HG03460 (cell line): ENCODE data around the gene CXCL16.
"Not testable (repeated sequence)": the region's sequence is repeated elsewhere in the genome, so short reads cannot be mapped to it uniquely, and the experiment has no call there.

ENCODE experiments used
- ATAC-seq: cut with Tn5 transposase; IDR thresholded peaks from one replicate; pipeline ENCODE4 v1.9.1; 2021; ENCODE audit not compliant: unreplicated experiment

The CXCL16 gene

DNA sequence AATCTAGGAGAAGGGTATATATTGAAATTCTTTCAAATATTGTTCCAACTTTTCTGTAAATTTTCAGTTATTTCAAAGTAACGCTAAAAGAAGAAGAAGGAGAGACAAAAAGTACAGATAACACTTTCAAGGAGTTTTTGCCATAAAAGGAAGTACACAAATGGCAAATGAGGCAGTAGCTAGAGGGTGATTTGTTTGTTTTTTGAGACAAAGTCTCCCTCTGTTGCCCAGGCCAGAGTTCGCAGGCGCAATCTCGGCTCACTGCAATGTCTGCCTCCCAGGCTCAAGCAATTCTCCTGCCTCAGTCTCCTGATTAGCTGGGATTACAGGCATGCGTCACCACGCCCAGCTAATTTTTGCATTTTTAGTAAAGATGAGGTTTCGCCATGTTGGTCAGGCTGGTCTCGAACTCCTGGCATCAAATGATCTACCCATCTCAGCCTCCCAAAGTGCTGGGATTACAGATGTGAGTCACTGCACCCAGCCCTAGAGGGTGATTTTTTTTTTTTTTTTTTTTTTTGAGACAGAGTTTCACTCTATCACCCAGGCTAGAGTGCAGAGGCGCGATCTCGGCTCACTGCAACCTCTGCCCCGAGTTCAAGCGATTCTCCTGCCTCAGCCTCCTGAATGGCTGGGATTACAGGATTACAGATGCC, 40.2 kb downstream of the CXCL16 start:
- ATAC-seq = not testable (repeated sequence)

DNA sequence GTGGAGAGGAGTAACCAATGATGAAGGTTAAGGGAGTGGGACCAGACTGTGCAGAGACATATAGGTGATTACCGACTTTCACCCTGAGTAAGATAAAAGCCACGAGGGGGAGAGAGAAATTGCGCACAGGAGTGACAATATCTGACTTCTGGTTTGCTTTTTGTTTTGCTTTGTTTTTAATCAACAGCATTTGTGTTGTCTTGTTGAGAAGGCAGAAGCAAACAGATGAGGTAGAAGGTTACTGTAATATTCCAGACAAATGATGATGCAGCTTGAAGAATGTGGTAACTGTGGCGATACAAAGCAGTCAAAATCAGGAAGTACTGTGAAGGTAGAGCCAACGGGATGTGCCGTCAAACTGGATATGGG, 43.3 kb downstream of the CXCL16 start:
- no peak for ATAC-seq

- no peak for ATAC-seq
Measured at GRCh38 chr17:4693416-4693815, 46.3 kb downstream of the CXCL16 start.

DNA sequence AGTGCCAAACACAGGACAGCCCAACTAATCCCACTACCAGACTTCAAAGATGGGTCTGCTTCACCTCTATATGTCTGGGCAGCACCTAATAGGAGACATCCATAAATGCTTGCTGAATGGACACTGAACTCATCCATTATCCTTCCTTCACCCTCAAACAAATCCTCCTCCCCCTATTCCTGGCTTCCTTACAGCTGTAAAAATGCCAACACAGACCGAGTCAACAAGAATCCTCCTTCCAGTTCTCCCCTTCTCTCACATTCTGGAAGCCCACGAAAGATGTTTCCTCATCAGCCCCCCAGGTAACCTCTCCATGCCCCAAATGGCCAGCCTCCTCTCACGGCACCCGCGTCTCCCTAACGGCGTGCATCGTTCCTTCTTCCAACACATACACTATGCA, 48.0 kb downstream of the CXCL16 start:
- ATAC-seq = no peak

DNA sequence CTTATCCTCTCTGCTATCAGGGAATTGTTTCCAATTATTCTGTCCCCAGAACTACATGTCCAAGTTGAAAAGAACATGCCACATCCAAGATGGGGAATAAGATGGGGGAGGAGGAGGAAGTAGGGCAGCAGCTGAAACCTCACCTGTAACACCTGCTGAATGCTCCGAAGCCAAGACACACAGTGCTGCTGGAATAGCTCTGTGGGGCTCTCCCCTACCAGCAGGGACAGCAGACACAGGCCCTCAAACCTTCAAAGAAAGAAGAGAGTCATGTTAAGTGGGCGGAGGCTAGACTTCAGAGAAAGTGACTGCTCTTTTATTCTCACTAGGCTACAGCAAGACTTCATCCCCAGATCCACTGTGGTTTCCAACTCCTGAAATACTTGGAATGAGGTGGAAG, 49.0 kb downstream of the CXCL16 start:
- no peak for ATAC-seq

DNA sequence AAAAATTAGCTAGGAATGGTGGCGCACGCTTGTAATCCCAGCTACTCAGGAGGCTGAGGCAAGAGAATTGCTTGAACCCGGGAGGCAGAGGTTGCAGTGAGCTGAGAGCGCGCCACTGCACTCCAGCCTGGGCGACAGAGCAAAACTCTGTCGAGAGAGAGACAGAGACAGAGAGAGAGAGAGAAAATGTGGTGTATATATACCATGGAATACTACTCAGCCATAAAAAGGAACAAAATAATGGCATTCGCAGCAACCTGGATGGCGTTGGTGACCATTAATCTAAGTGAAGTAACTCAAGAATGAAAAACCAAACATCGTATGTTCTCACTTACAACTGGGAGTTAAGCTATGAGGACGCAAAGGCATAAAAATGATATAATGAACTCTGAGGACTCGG, 49.9 kb downstream of the CXCL16 start:
- not testable (repeated sequence) for ATAC-seq

DNA sequence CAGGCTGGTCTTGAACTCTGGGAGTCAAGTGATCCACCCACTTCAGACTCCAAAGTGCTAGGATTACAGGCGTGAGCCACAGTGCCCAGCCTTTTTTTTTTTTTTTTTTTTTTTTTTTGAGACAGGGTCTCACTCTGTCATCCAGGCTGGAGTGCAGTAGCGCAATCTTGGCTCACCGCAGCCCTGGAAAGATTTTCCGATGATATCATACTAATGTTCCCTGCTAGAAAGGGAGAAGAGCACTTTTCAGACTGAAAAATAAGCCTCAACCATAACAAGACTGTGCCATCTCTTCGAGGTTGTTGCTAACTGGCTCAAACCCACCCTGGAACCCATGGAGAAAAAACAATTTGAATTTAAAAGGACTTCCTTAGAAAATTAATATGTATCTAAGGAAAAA, 56.0 kb downstream of the CXCL16 start:
- ATAC-seq = not testable (repeated sequence)
